ENCODE data around the gene PROM1.

The PROM1 gene

GRCh38 chr4:16117164-16117563, 33.3 kb upstream of the PROM1 start:
- no peak overlapping the region for H3K4me3 Mint-ChIP-seq
- CTCF ChIA-PET: interaction anchor here (0.6 kb wide), 1 partner anchor 55 kb away, joined by 3 read pairs; no protein-coding TSS in a partner anchor
- H3K4me1 Mint-ChIP-seq: peaks cover 2% of the 10 kb centered on the region
- no peaks in the 10 kb centered on the region for H3K36me3 Mint-ChIP-seq
- no peaks in the 10 kb centered on the region for H3K9me3 Mint-ChIP-seq
- peaks cover 14% of the 10 kb centered on the region for H3K27me3 Mint-ChIP-seq
- no peak overlapping the region for H3K27ac Mint-ChIP-seq
- DNase-seq: no peak

- Mint-ChIP-seq H3K4me1 (no peaks in the 10 kb centered on the region), H3K4me3 (no peak overlapping the region), H3K27ac (no peak overlapping the region), H3K9me3 (no peaks in the 10 kb centered on the region), H3K27me3 (peaks cover 14% of the 10 kb centered on the region), H3K36me3 (no peaks in the 10 kb centered on the region)
- DNase-seq: no peak
- CTCF ChIA-PET: no interaction called here
These were observed 32.7 kb upstream of the PROM1 start for GRCh38 chr4:16116493-16116990.

GRCh38 chr4:16116019-16116418, 32.2 kb upstream of the PROM1 start:
- H3K27me3 Mint-ChIP-seq: peaks cover 14% of the 10 kb centered on the region
- no peaks in the 10 kb centered on the region for H3K9me3 Mint-ChIP-seq
- no peak overlapping the region for H3K4me3 Mint-ChIP-seq
- H3K4me1 Mint-ChIP-seq: no peaks in the 10 kb centered on the region
- H3K36me3 Mint-ChIP-seq: no peaks in the 10 kb centered on the region
- DNase-seq: no peak
- CTCF ChIA-PET: no interaction called here
- no peak overlapping the region for H3K27ac Mint-ChIP-seq

GRCh38 chr4:16114546-16114945, 30.7 kb upstream of the PROM1 start:
- no peak for DNase-seq
- H3K27me3 Mint-ChIP-seq: peaks cover 11% of the 10 kb centered on the region
- no peaks in the 10 kb centered on the region for H3K9me3 Mint-ChIP-seq
- H3K36me3 Mint-ChIP-seq: no peaks in the 10 kb centered on the region
- H3K4me1 Mint-ChIP-seq: no peaks in the 10 kb centered on the region
- no peak overlapping the region for H3K4me3 Mint-ChIP-seq
- CTCF ChIA-PET: interaction anchor here (1.6 kb wide), 1 partner anchor 20 kb away, joined by 4 read pairs; no protein-coding TSS in a partner anchor
- no peak overlapping the region for H3K27ac Mint-ChIP-seq

GRCh38 chr4:16113741-16114140, 29.9 kb upstream of the PROM1 start:
- H3K4me1 Mint-ChIP-seq: no peaks in the 10 kb centered on the region
- H3K4me3 Mint-ChIP-seq: no peak overlapping the region
- H3K27me3 Mint-ChIP-seq: peaks cover 14% of the 10 kb centered on the region
- no peak overlapping the region for H3K27ac Mint-ChIP-seq
- DNase-seq: no peak
- no peaks in the 10 kb centered on the region for H3K36me3 Mint-ChIP-seq
- CTCF ChIA-PET: interaction anchor here (1.6 kb wide), 1 partner anchor 21 kb away, joined by 4 read pairs; no protein-coding TSS in a partner anchor
- no peaks in the 10 kb centered on the region for H3K9me3 Mint-ChIP-seq

GRCh38 chr4:16111533-16111932, 27.7 kb upstream of the PROM1 start:
- Mint-ChIP-seq H3K4me3 (no peak overlapping the region), H3K4me1 (no peaks in the 10 kb centered on the region), H3K27me3 (peaks cover 14% of the 10 kb centered on the region), H3K36me3 (no peaks in the 10 kb centered on the region), H3K27ac (no peak overlapping the region), H3K9me3 (no peaks in the 10 kb centered on the region)
- DNase-seq: no peak
- CTCF ChIA-PET: no interaction called here

GRCh38 chr4:16110661-16111290, 27.0 kb upstream of the PROM1 start:
- DNase-seq: no peak
- Mint-ChIP-seq H3K4me3 (no peak overlapping the region), H3K4me1 (no peaks in the 10 kb centered on the region), H3K9me3 (no peaks in the 10 kb centered on the region), H3K27me3 (peaks cover 14% of the 10 kb centered on the region), H3K36me3 (no peaks in the 10 kb centered on the region), H3K27ac (no peak overlapping the region)
- CTCF ChIA-PET: no interaction called here

- DNase-seq: no peak
- CTCF ChIA-PET: no interaction called here
- no peaks in the 10 kb centered on the region for H3K4me1 Mint-ChIP-seq
- H3K9me3 Mint-ChIP-seq: no peaks in the 10 kb centered on the region
- peaks cover 14% of the 10 kb centered on the region for H3K27me3 Mint-ChIP-seq
- no peak overlapping the region for H3K4me3 Mint-ChIP-seq
- no peak overlapping the region for H3K27ac Mint-ChIP-seq
- no peaks in the 10 kb centered on the region for H3K36me3 Mint-ChIP-seq
These were observed 26.4 kb upstream of the PROM1 start for GRCh38 chr4:16110199-16110598.

- Mint-ChIP-seq H3K9me3 (no peaks in the 10 kb centered on the region), H3K27ac (no peak overlapping the region), H3K27me3 (peaks cover 14% of the 10 kb centered on the region), H3K36me3 (no peaks in the 10 kb centered on the region), H3K4me1 (no peaks in the 10 kb centered on the region), H3K4me3 (no peak overlapping the region)
- no peak for DNase-seq
- CTCF ChIA-PET: no interaction called here
These were observed 25.4 kb upstream of the PROM1 start for GRCh38 chr4:16109256-16109655.

GRCh38 chr4:16106956-16107355, 23.1 kb upstream of the PROM1 start:
- Mint-ChIP-seq H3K27me3 (peaks cover 16% of the 10 kb centered on the region), H3K9me3 (no peaks in the 10 kb centered on the region), H3K4me1 (no peaks in the 10 kb centered on the region), H3K27ac (no peak overlapping the region), H3K36me3 (no peaks in the 10 kb centered on the region), H3K4me3 (no peak overlapping the region)
- CTCF ChIA-PET: no interaction called here
- DNase-seq: no peak

GRCh38 chr4:16104520-16104919, 20.7 kb upstream of the PROM1 start:
- H3K4me3 Mint-ChIP-seq: no peak overlapping the region
- DNase-seq: no peak
- CTCF ChIA-PET: no interaction called here
- peaks cover 21% of the 10 kb centered on the region for H3K27me3 Mint-ChIP-seq
- H3K36me3 Mint-ChIP-seq: no peaks in the 10 kb centered on the region
- no peak overlapping the region for H3K27ac Mint-ChIP-seq
- H3K4me1 Mint-ChIP-seq: no peaks in the 10 kb centered on the region
- H3K9me3 Mint-ChIP-seq: no peaks in the 10 kb centered on the region

GRCh38 chr4:16102356-16102755, 18.5 kb upstream of the PROM1 start:
- H3K27me3 Mint-ChIP-seq: peaks cover 29% of the 10 kb centered on the region
- DNase-seq: no peak
- H3K4me3 Mint-ChIP-seq: no peak overlapping the region
- H3K9me3 Mint-ChIP-seq: no peaks in the 10 kb centered on the region
- no peaks in the 10 kb centered on the region for H3K36me3 Mint-ChIP-seq
- CTCF ChIA-PET: interaction anchor here (1.2 kb wide), 1 partner anchor 220 kb away, joined by 3 read pairs; no protein-coding TSS in a partner anchor
- H3K27ac Mint-ChIP-seq: no peak overlapping the region
- H3K4me1 Mint-ChIP-seq: no peaks in the 10 kb centered on the region

GRCh38 chr4:16100833-16101232, 17.0 kb upstream of the PROM1 start:
- no peak for DNase-seq
- no peaks in the 10 kb centered on the region for H3K9me3 Mint-ChIP-seq
- H3K36me3 Mint-ChIP-seq: no peaks in the 10 kb centered on the region
- peaks cover 37% of the 10 kb centered on the region for H3K27me3 Mint-ChIP-seq
- H3K4me1 Mint-ChIP-seq: no peaks in the 10 kb centered on the region
- H3K27ac Mint-ChIP-seq: no peak overlapping the region
- H3K4me3 Mint-ChIP-seq: no peak overlapping the region
- CTCF ChIA-PET: no interaction called here

GRCh38 chr4:16092682-16093319, 9.0 kb upstream of the PROM1 start:
- peaks cover 41% of the 10 kb centered on the region for H3K27me3 Mint-ChIP-seq
- CTCF ChIA-PET: interaction anchor here (1.1 kb wide), 1 partner anchor 173 kb away, joined by 3 read pairs; no protein-coding TSS in a partner anchor
- no peaks in the 10 kb centered on the region for H3K4me1 Mint-ChIP-seq
- H3K4me3 Mint-ChIP-seq: no peak overlapping the region
- H3K9me3 Mint-ChIP-seq: no peaks in the 10 kb centered on the region
- no peaks in the 10 kb centered on the region for H3K36me3 Mint-ChIP-seq
- DNase-seq: no peak
- H3K27ac Mint-ChIP-seq: no peak overlapping the region

GRCh38 chr4:16090096-16090705, 6.4 kb upstream of the PROM1 start:
- no peaks in the 10 kb centered on the region for H3K36me3 Mint-ChIP-seq
- H3K27ac Mint-ChIP-seq: no peak overlapping the region
- no peak for DNase-seq
- no peaks in the 10 kb centered on the region for H3K9me3 Mint-ChIP-seq
- CTCF ChIA-PET: no interaction called here
- peaks cover 45% of the 10 kb centered on the region for H3K27me3 Mint-ChIP-seq
- no peak overlapping the region for H3K4me3 Mint-ChIP-seq
- no peaks in the 10 kb centered on the region for H3K4me1 Mint-ChIP-seq
